Thoracic aorta (tissue), 2 donors: ENCODE data around the gene NPIPB2. TPM values are rescaled to one million over a fixed set of nuclear protein-coding genes. Genes with fewer than 3 reads are reported as not detected.

Source experiments
- ATAC-seq: fragments of 150-250 bp; one replicate; pipeline ENCODE4 v1.8.0; 2017; ENCODE audit warnings: low read depth; ENCODE audit not compliant: insufficient number of reproducible peaks, low FRiP score
- DNase-seq: peaks from one replicate; pipeline ENCODE4 v3.0.0-alpha.2; 2020; ENCODE audit warnings: low spot score
- H3K27ac ChIP-seq, 2 donors: fragments of 200-600 bp; sonication (generic); 1 replicate in 1 of 2; 2 replicates in 1 of 2; pipeline ENCODE4 v1.5.1; 2016; ENCODE audit warnings: mild to moderate bottlenecking in 2 of 2, moderate library complexity in 2 of 2
- H3K27me3 ChIP-seq: fragments of 200-600 bp; sonication (generic); replicated peaks from 2 replicates; pipeline ENCODE4 v1.6.0; 2016; ENCODE audit warnings: mild to moderate bottlenecking; ENCODE audit not compliant: insufficient read depth
- H3K36me3 ChIP-seq: fragments of 200-600 bp; sonication (generic); one replicate; pipeline ENCODE4 v1.5.1; 2016
- H3K4me1 ChIP-seq, 2 donors: fragments of 200-600 bp; sonication (generic); 1 replicate in 1 of 2; 2 replicates in 1 of 2; pipeline versions ENCODE4 v1.5.1 to v1.6.0; 2016; ENCODE audit warnings: low read depth in 2 of 2, mild to moderate bottlenecking in 1 of 2; ENCODE audit not compliant: control insufficient read depth in 1 of 2
- H3K4me3 ChIP-seq: fragments of 200-600 bp; sonication (generic); 2 replicates; pipeline ENCODE4 v1.5.1; 2016; ENCODE audit warnings: mild to moderate bottlenecking
- H3K9me3 ChIP-seq: fragments of 200-600 bp; sonication (generic); 2 replicates; pipeline ENCODE4 v1.5.1; 2016
- total RNA-seq, 2 donors: library from RNA; depleted of rRNA; stranded (reverse); fragments of >200 nt; gene quantifications; one replicate each; pipeline versions ENCODE4 v1.1.0 to v1.2.3, GENCODE V29; 2016
- TF ChIP-seq, protein P1 (sequence below): fragments of 200-600 bp; sonication (generic); IDR thresholded peaks from one replicate; pipeline ENCODE4 v1.5.1; 2019; ENCODE audit warnings: antibody characterized with exemption

NPIPB2 gene
- total RNA-seq, 2 donors from 2014 or later, result 9.9 to 18.5 TPM

DNA sequence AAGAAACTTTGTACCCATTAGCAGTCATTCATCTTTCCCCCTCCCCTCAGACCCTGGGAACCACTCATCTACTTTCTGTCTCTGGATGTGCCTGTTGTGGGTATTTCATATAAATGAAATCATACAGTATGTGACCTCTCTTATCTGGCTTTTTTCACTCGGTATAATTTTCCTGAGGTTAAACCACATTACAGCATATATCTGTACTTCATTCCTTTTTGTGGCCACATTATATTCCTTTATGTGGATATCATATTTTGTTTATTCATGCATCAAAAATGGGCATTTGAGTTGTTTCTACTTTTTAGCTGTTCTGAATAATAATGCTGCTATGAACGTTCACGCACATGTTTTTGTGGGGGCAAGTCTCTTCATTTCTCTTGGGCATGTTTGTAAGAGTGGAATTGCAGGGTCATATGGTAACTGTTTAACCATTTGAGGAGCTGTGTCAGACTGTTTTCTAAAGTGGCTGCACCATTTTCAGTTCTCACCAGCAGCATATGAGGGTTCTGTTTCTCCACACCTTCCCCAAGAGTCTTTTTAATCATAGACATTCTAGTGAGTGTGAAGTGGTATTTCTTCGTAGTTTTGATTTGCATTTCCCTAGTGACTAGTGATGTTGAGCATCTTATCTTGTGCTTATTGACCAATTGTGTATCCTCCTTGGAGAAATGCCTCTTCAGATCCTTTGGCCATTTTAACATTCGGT, 38.4 kb upstream of the NPIPB2 start:
- H3K36me3 ChIP-seq, result no peaks in the 10 kb centered on the region
- no peaks in the 10 kb centered on the region for H3K27me3 ChIP-seq
- TF ChIP-seq, protein P1, sequence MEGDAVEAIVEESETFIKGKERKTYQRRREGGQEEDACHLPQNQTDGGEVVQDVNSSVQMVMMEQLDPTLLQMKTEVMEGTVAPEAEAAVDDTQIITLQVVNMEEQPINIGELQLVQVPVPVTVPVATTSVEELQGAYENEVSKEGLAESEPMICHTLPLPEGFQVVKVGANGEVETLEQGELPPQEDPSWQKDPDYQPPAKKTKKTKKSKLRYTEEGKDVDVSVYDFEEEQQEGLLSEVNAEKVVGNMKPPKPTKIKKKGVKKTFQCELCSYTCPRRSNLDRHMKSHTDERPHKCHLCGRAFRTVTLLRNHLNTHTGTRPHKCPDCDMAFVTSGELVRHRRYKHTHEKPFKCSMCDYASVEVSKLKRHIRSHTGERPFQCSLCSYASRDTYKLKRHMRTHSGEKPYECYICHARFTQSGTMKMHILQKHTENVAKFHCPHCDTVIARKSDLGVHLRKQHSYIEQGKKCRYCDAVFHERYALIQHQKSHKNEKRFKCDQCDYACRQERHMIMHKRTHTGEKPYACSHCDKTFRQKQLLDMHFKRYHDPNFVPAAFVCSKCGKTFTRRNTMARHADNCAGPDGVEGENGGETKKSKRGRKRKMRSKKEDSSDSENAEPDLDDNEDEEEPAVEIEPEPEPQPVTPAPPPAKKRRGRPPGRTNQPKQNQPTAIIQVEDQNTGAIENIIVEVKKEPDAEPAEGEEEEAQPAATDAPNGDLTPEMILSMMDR, result no peak
- no peaks in the 10 kb centered on the region for H3K9me3 ChIP-seq
- H3K4me1 ChIP-seq, result peaks cover 8 to 25% of the 10 kb centered on the region in 2 donors
- H3K4me3 ChIP-seq, result no peak overlapping the region
- ATAC-seq (no peak), DNase-seq (no peak)
- no peak overlapping the region for H3K27ac ChIP-seq

DNA sequence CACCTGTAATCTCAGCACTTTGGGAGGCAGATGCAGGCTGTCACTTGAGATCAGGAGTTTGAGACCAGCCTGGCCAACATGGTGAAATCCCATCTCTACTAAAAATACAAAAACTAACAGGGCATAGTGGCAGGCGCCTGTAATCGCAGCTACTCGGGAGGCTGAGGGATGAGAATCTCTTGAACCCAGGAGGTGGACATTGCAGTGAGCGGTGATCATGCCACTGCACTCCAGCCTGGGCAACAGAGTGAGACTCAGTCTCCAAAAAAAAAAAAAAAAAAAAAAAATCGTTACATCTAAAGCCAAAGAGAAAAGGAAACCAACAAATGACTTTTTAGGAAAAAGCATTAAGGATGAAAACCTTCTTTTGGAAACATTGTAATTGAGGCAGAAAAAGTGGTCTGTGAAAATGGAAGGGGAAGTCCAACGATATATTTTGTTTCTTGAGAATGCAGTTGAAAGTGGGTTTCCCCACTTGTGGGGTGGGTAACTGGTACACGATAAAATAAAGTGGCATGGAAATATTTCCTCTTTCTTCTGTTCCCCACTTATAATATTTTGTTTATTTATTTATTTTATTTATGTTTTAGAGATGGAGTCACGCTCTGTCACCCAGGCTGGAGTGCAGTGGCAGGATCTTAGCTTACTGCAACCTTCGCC, 37.3 kb upstream of the NPIPB2 start:
- TF ChIP-seq, protein P1, result no peak

DNA sequence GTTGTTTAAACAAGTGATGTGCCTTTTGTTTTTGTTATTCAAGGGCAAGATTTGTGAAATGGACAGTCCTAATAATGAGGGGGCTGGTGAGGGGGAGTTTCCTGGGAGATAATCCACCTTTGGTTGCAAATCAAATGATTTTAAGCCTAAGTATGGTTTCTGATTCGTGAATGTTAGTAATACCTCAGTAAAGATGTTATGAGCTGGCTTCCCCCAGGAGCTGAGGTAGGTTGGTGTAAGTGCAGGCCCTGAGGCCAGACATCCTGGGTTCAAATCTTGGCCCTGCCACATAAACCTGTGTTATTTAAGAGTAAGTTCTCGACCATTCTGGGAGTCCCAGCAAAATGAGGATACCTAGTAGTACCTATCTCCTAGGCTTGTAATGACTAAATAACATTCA, 36.2 kb upstream of the NPIPB2 start:
- TF ChIP-seq, protein P1, result no peak

More for the DNA sequence above, 37.3 kb upstream of the NPIPB2 start:
- ATAC-seq (no peak), DNase-seq (no peak)
- H3K4me3 ChIP-seq, result no peak overlapping the region
- no peaks in the 10 kb centered on the region for H3K27me3 ChIP-seq
- H3K4me1 ChIP-seq, result peaks cover 8 to 24% of the 10 kb centered on the region in 2 donors
- H3K9me3 ChIP-seq, result no peaks in the 10 kb centered on the region
- no peaks in the 10 kb centered on the region for H3K36me3 ChIP-seq
- no peak overlapping the region for H3K27ac ChIP-seq

DNA sequence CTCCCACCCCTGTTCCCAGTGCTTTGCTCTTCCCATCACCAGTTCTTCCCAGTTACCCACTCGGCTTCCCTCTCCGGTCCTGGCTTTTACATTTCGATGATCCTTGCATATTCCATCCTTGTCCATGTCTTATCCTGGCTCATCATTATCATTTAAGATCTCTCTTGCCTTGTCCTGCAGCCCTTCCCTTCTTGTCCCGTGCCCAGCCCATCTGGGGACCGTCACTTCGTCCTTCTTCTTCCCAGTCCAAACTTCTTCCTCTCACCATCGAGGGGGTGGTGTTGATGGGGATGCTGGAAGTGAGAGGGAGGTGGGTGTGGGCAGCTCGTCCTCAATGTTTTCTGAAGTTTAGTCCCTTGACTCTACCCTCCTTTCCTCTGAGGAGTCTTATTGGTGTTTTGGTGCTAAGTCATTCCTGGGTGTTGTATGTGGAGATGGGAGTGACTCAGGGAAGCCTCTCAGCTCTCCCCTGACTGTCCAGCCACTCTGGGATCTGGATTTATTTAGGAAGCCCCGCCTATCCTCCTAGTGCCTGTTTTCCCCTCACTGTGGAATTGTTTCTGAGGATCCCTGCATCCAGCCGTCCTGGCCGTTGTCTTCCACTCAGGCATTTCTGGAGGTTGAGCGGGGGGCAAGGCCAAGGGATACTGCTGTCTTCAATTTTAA, 35.7 kb upstream of the NPIPB2 start:
- no peaks in the 10 kb centered on the region for H3K36me3 ChIP-seq
- peak overlapping the region; percentile 71 for H3K4me3 ChIP-seq
- DNase-seq (no peak), ATAC-seq (peak; percentile 52)
- H3K9me3 ChIP-seq, result no peaks in the 10 kb centered on the region
- TF ChIP-seq, protein P1, result no peak
- peaks cover 8 to 24% of the 10 kb centered on the region in 2 donors for H3K4me1 ChIP-seq
- peak overlapping the region; percentile 55 to 66 for H3K27ac ChIP-seq
- no peaks in the 10 kb centered on the region for H3K27me3 ChIP-seq

More for the DNA sequence above, 36.2 kb upstream of the NPIPB2 start:
- no peak for DNase-seq
- ATAC-seq, result no peak
- H3K4me1 ChIP-seq, result peaks cover 8 to 24% of the 10 kb centered on the region in 2 donors
- H3K4me3 ChIP-seq, result peak overlapping the region; percentile 71
- no peaks in the 10 kb centered on the region for H3K9me3 ChIP-seq
- H3K36me3 ChIP-seq, result no peaks in the 10 kb centered on the region
- no peaks in the 10 kb centered on the region for H3K27me3 ChIP-seq
- H3K27ac ChIP-seq, result peak overlapping the region; percentile 55 to 66

DNA sequence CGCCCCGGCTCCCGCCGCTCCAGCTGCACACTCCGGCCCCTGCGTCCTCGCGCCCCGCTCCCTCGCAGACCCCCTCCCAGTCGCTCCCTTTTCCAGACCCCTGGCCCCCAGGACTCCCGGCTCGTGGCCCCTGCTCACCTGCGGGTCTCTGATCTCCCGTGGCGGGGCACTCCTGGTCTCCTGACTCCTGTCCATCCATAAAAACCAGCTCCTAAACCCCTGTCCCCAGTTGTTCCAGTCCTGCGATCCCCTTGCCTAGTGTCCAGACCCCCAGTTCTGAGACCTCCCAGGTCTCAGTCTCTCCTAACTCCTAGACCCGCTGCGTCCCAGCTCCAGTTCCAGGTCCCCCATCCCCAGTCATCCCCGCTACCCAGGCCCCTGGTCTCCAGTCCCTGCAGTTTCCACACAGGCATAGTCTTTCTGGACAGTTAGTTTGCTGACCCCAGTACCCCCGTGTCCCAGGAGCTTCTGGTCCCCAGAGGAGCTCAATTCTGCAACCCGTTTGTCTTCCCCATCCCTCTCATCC, 35.1 kb upstream of the NPIPB2 start:
- Histone ChIP-seq H3K36me3 (no peaks in the 10 kb centered on the region), H3K4me1 (peaks cover 8 to 24% of the 10 kb centered on the region in 2 donors), H3K4me3 (peak overlapping the region; percentile 71), H3K27me3 (no peaks in the 10 kb centered on the region), H3K27ac (peak overlapping the region; percentile 55 to 66), H3K9me3 (no peaks in the 10 kb centered on the region)
- DNase-seq (no peak), ATAC-seq (no peak)
- TF ChIP-seq, protein P1, result no peak
